IPS-20b (cell line): ENCODE results near the gene RAB20.

Source experiments
- H3K27ac ChIP-seq: one replicate; pipeline ENCODE4 v1.5.1; 2013; ENCODE audit warnings: low read length
- H3K27me3 ChIP-seq: 2 replicates; pipeline ENCODE4 v1.6.1; 2013; ENCODE audit warnings: mild to moderate bottlenecking, low read length, inconsistent platforms; ENCODE audit not compliant: insufficient read depth
- H3K36me3 ChIP-seq: 2 replicates; pipeline ENCODE4 v1.6.1; 2013; ENCODE audit warnings: low read depth, mild to moderate bottlenecking, inconsistent platforms, low read length, moderate library complexity; ENCODE audit not compliant: insufficient read depth
- H3K4me1 ChIP-seq: 2 replicates; pipeline ENCODE4 v1.6.1; 2013; ENCODE audit warnings: mild to moderate bottlenecking, control low read depth, inconsistent platforms, low read length, moderate library complexity; ENCODE audit not compliant: insufficient read depth
- H3K4me3 ChIP-seq: 2 replicates; pipeline ENCODE4 v1.5.1; 2013; ENCODE audit warnings: mild to moderate bottlenecking, low read length, inconsistent platforms
- H3K9ac ChIP-seq: 2 replicates; pipeline ENCODE4 v1.6.1; 2013; ENCODE audit warnings: low read depth, mild to moderate bottlenecking, inconsistent platforms, low read length, moderate library complexity
- H3K9me3 ChIP-seq: 2 replicates; pipeline ENCODE4 v1.6.1; 2013; ENCODE audit warnings: mild to moderate bottlenecking, low read depth, low read length, inconsistent platforms; ENCODE audit not compliant: insufficient read depth

RAB20 gene

GRCh38 chr13:110512198-110512740 is 49.3 kb downstream of the RAB20 start:
- Histone ChIP-seq H3K36me3 (peaks cover 53% of the 10 kb centered on the region), H3K4me3 (no peak overlapping the region), H3K9me3 (no peaks in the 10 kb centered on the region), H3K27ac (no peak overlapping the region), H3K9ac (no peak overlapping the region), H3K27me3 (no peaks in the 10 kb centered on the region), H3K4me1 (peaks cover 5% of the 10 kb centered on the region; the same call in 1 of the 2 replicates)

GRCh38 chr13:110511509-110512181 is 49.9 kb downstream of the RAB20 start:
- no peak overlapping the region for H3K9ac ChIP-seq
- no peak overlapping the region for H3K4me3 ChIP-seq
- H3K36me3 ChIP-seq = peaks cover 59% of the 10 kb centered on the region
- H3K9me3 ChIP-seq = no peaks in the 10 kb centered on the region
- peaks cover 5% of the 10 kb centered on the region; the same call in 1 of the 2 replicates for H3K4me1 ChIP-seq
- H3K27ac ChIP-seq = no peak overlapping the region
- no peaks in the 10 kb centered on the region for H3K27me3 ChIP-seq

GRCh38 chr13:110509971-110510786 is 51.3 kb downstream of the RAB20 start:
- Histone ChIP-seq H3K9me3 (no peaks in the 10 kb centered on the region), H3K4me3 (no peak overlapping the region), H3K4me1 (peaks cover 5% of the 10 kb centered on the region; the same call in 1 of the 2 replicates), H3K36me3 (peaks cover 62% of the 10 kb centered on the region), H3K27ac (no peak overlapping the region), H3K9ac (no peak overlapping the region), H3K27me3 (no peaks in the 10 kb centered on the region)

GRCh38 chr13:110509478-110509926 is 52.0 kb downstream of the RAB20 start:
- no peak overlapping the region for H3K27ac ChIP-seq
- H3K4me3 ChIP-seq = no peak overlapping the region
- H3K4me1 ChIP-seq = peaks cover 5% of the 10 kb centered on the region; the same call in 1 of the 2 replicates
- H3K36me3 ChIP-seq = peaks cover 62% of the 10 kb centered on the region
- no peak overlapping the region for H3K9ac ChIP-seq
- no peaks in the 10 kb centered on the region for H3K9me3 ChIP-seq
- no peaks in the 10 kb centered on the region for H3K27me3 ChIP-seq

GRCh38 chr13:110507678-110508381 is 53.7 kb downstream of the RAB20 start:
- Histone ChIP-seq H3K9me3 (no peaks in the 10 kb centered on the region), H3K4me1 (peaks cover 5% of the 10 kb centered on the region; the same call in 1 of the 2 replicates), H3K9ac (no peak overlapping the region), H3K27ac (no peak overlapping the region), H3K27me3 (no peaks in the 10 kb centered on the region), H3K36me3 (peaks cover 72% of the 10 kb centered on the region), H3K4me3 (no peak overlapping the region)

- Histone ChIP-seq H3K4me1 (peaks cover 5% of the 10 kb centered on the region; the same call in 1 of the 2 replicates), H3K9me3 (no peaks in the 10 kb centered on the region), H3K27me3 (no peaks in the 10 kb centered on the region), H3K27ac (no peak overlapping the region), H3K36me3 (peaks cover 71% of the 10 kb centered on the region), H3K9ac (no peak overlapping the region), H3K4me3 (no peak overlapping the region)
Measured at GRCh38 chr13:110506859-110507566, 54.5 kb downstream of the RAB20 start.

- Histone ChIP-seq H3K36me3 (peaks cover 72% of the 10 kb centered on the region), H3K9ac (no peak overlapping the region), H3K4me1 (peaks cover 5% of the 10 kb centered on the region; the same call in 1 of the 2 replicates), H3K9me3 (no peaks in the 10 kb centered on the region), H3K27me3 (no peaks in the 10 kb centered on the region), H3K4me3 (no peak overlapping the region), H3K27ac (no peak overlapping the region)
Measured at GRCh38 chr13:110506396-110506795, 55.1 kb downstream of the RAB20 start.

- Histone ChIP-seq H3K4me1 (peaks cover 5% of the 10 kb centered on the region; the same call in 1 of the 2 replicates), H3K36me3 (peaks cover 70% of the 10 kb centered on the region), H3K9ac (no peak overlapping the region), H3K4me3 (no peak overlapping the region), H3K27me3 (no peaks in the 10 kb centered on the region), H3K9me3 (no peaks in the 10 kb centered on the region), H3K27ac (no peak overlapping the region)
Measured at GRCh38 chr13:110505594-110505993, 55.9 kb downstream of the RAB20 start.

- Histone ChIP-seq H3K27ac (no peak overlapping the region), H3K36me3 (peaks cover 69% of the 10 kb centered on the region), H3K9ac (no peak overlapping the region)
Measured at GRCh38 chr13:110503979-110504499, 57.5 kb downstream of the RAB20 start.

GRCh38 chr13:110503037-110503901 is 58.3 kb downstream of the RAB20 start:
- Histone ChIP-seq H3K4me1 (no peaks in the 10 kb centered on the region), H3K9me3 (no peaks in the 10 kb centered on the region), H3K27ac (no peak overlapping the region), H3K36me3 (peaks cover 70% of the 10 kb centered on the region), H3K27me3 (no peaks in the 10 kb centered on the region), H3K4me3 (no peak overlapping the region), H3K9ac (no peak overlapping the region)

More at GRCh38 chr13:110503979-110504499, 57.5 kb downstream of the RAB20 start:
- Histone ChIP-seq H3K4me1 (no peaks in the 10 kb centered on the region), H3K27me3 (no peaks in the 10 kb centered on the region), H3K9me3 (no peaks in the 10 kb centered on the region), H3K4me3 (no peak overlapping the region)
